Caki2 (cell line): Measurements from ENCODE around the gene SAFB. TPM values are rescaled to one million over a fixed set of nuclear protein-coding genes. Genes with fewer than 3 reads are reported as not detected.
"Not testable (repeated sequence)": the region's sequence is repeated elsewhere in the genome, so short reads cannot be mapped to it uniquely, and the experiment has no call there.

Experiments used
- DNase-seq: peaks from one replicate; pipeline ENCODE4 v3.0.0-alpha.2; 2015; ENCODE audit warnings: low read depth
- in situ Hi-C: cut with HindIII; loops from 2 replicates; pipeline ENCODE4 v1.10.0; 2016; ENCODE audit warnings: low sequenced_read_pairs, low pct_unique_long_range_greater_than_20kb, mixed read lengths
- total RNA-seq: library from RNA; depleted of rRNA; stranded (reverse); fragments of >200 nt; shearing (Covaris generic); gene quantifications from 2 replicates; pipeline ENCODE4 v1.2.3, GENCODE V29; 2014; ENCODE audit warnings: low replicate concordance

SAFB gene
- total RNA-seq, 1 experiment from 2014 or later: 35.5 TPM

DNA sequence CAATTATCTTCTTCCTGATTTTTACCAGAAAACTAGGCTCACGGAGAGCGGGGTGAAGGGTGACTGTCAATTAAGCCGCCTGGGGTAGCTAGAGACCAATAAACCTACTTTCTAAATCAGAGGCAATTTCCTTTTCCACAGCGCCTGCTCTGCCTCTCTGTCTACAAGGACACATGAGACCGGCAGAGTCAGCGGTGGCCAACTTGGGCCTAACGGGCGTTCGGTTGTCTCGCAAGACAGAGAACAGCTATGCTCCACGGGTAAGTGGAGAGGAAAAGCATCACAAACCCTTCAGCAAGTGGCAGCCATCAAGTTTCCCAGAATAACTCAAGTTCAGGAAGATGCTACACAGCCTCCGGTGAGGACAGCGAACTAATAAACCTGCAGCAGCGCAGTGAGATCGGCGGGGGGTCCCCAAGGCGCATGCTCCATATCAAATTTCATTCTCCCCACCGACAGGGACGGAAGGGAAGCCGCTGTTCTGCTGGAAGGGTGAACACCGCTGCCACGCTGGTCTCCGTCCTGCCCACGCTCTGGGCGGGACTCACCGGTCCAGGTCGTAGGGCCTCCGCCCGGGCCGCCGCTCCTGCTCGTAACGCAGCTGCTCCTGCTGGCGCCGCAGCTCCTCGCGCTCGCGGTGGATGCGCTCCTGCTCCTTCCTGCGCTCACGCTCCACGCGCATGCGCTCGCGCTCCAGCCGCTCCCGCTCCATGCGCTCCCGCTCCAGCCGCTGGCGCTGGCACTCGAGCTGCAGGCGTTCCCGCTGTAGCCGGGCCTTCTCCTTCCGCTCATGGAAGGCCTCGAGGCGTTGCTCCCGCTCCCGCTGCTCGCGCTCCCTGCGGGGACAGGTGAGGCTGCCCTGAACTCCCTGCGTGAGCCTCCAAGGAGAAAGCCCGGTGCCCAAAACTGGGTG is 29.3 kb upstream of the SAFB start:
- in situ Hi-C loops: no loop called here
- no peak for DNase-seq

GRCh38 chr19:5594521-5594950 is 28.3 kb upstream of the SAFB start:
- DNase-seq: no peak
- in situ Hi-C loops: no loop called here

DNA sequence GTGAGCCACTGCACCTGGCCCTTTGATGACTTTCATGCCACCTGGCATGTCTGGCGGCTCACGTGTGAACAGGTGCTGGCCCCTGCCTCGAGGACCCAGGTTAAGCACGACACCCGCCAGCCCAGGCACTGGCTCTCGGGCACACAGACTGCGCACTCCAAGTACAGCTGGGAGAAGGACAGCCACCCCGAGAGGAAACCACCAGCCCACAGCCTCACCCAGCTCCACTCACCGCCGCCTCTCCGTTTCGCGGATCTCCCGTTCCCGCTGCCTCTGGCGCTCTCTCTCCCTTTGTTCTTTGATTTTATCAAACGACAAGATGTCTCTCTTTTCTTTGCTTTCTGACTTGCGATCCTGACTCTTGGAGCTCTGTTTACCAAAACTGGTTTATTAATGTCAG is 27.8 kb upstream of the SAFB start:
- in situ Hi-C loops: no loop called here
- DNase-seq: no peak

DNA sequence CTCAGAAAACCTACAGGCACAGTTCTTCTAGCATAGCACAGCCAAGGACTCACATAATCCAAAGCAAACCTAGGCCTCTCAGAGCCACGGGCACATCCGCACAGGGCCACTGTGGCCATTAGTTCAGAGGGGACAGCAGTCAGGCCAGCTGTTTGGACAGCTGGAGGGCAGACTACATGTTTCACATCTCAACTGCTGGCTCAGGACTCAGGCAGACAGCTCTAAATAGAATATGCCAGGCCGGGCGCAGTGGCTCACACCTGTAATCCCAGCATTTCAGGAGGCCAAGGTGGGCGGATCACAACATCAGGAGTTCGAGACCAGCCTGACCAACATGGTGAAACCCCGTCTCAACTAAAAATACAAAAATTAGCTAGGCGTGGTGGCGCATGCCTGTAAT is 27.1 kb upstream of the SAFB start:
- DNase-seq: no peak
- in situ Hi-C loops: no loop called here

- in situ Hi-C loops: no loop called here
Measured at GRCh38 chr19:5600797-5601196, 22.1 kb upstream of the SAFB start.

GRCh38 chr19:5603626-5604025 is 19.3 kb upstream of the SAFB start:
- DNase-seq: no peak
- in situ Hi-C loops: no loop called here

More at GRCh38 chr19:5600797-5601196, 22.1 kb upstream of the SAFB start:
- DNase-seq: no peak

GRCh38 chr19:5605362-5605761 is 17.5 kb upstream of the SAFB start:
- no peak for DNase-seq
- in situ Hi-C loops: no loop called here

GRCh38 chr19:5607318-5608275 is 15.3 kb upstream of the SAFB start:
- in situ Hi-C loops: no loop called here
- no peak for DNase-seq

DNA sequence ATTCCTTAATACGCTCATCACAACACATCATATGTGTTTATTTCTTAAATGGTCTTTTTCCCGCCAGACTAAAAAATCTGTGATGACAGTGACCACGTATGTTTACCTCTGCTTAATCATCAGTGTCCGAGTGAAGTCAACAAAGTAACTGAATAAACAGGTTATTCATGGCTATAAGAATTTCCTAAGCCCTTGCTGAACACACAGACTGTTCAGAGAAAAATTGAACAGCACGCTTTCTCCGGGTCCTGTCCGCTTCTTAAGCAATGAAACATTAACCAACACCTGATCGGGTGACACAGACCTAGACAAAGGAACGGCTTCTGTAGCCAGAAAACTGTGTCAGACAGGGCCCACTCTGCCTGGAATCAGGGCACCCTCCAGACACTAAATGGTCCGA is 14.6 kb upstream of the SAFB start:
- in situ Hi-C loops: no loop called here
- DNase-seq: no peak

- DNase-seq, in situ Hi-C loops: not testable (repeated sequence)
Measured at GRCh38 chr19:5608766-5609165, 14.1 kb upstream of the SAFB start.

GRCh38 chr19:5609881-5610448 is 12.9 kb upstream of the SAFB start:
- DNase-seq: no peak
- in situ Hi-C loops: no loop called here

DNA sequence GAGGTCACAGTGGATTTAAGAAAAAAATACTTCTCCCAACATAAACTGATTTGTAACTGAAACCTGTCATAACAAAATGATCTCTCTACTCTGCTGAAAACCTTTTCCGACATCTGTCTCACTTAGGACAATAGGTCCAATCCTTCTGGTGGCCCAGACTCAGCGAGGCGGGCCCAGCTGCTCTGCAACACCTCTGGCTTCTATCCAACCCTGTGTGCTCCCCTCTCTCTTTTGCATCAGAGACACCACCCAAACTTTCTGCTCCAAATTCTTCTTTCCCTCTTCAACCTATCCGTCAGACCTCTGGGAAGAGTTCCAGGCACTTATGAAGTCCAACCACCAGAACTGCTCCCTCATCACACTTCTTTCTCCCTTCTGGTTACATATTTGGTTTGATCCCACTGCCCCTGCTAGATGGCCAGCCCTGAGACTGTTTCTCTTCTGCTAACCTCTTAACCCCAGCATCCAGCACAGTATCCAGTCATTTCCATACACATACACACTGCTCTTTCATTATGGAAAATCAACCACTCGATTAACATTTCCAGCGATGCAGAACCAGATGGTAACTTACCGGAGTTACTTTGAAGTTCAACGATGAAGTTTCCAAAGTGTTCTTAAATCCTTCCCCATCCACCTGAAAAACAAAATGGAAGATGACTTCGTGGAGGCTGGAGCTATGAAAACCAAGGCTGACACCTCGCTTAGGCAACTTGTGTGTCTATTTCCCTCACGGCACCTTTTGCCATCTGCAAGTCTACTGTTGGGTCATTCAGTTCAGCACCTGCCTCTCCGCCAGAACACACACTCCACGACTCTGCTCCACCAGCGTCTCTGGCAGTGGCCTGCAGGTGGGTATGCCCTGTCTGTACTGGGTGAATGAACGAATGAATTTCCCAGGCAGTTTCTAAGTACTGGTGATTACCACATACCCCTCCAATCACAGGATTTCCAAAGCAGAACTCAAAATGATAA is 9.7 kb upstream of the SAFB start:
- DNase-seq: no peak
- in situ Hi-C loops: no loop called here

- no peak for DNase-seq
- in situ Hi-C loops: no loop called here
Measured at GRCh38 chr19:5615756-5616327, 7.0 kb upstream of the SAFB start.

GRCh38 chr19:5617080-5617479 is 5.8 kb upstream of the SAFB start:
- in situ Hi-C loops: no loop called here

GRCh38 chr19:5618591-5618990 is 4.3 kb upstream of the SAFB start:
- in situ Hi-C loops: no loop called here
- no peak for DNase-seq

More at GRCh38 chr19:5617080-5617479, 5.8 kb upstream of the SAFB start:
- no peak for DNase-seq

DNA sequence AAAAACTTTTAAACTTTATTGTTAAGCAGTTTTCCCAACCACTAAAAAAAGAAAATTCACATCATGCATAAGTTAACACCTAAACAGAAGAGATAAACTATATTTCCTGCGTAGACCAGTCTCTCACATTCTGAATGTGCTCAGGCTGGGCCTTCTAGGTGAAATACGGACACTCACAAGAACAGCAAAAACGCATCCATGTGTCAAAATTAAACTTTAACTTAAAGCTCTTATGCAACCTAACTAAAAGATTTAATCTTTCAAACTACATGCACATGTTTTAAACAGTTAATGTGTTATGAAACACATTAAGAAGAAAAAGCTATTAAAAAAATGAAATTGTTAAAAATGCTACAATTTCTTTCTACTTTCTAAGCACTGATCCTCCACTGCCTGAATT is 2.9 kb upstream of the SAFB start:
- DNase-seq: no peak
- in situ Hi-C loops: no loop called here

GRCh38 chr19:5621311-5621944 is 1.5 kb upstream of the SAFB start:
- in situ Hi-C loops: no loop called here

More at GRCh38 chr19:5621311-5621944, 1.5 kb upstream of the SAFB start:
- DNase-seq: no peak
